WERI-Rb-1 (cell line): ENCODE measurements around the gene ALDH4A1.
A peak's percentile ranks its signal among the peaks of the same experiment; 100 is the strongest.

Source experiments
- DNase-seq: peaks from one replicate; pipeline ENCODE4 v3.0.0-alpha.2; 2020
- H3K27ac ChIP-seq: fragments of 250-450 bp; sonication (Bioruptor Pico); 2 replicates; pipeline ENCODE4 v1.5.1; 2020; ENCODE audit warnings: mild to moderate bottlenecking, moderate library complexity
- H3K27me3 ChIP-seq: fragments of 250-450 bp; sonication (Bioruptor Pico); 2 replicates; pipeline ENCODE4 v1.5.1; 2021; ENCODE audit warnings: mild to moderate bottlenecking, low read depth, moderate library complexity; ENCODE audit not compliant: insufficient read depth, severe bottlenecking
- H3K36me3 ChIP-seq: fragments of 250-450 bp; sonication (Bioruptor Pico); 2 replicates; pipeline ENCODE4 v1.5.1; 2020; ENCODE audit warnings: mild to moderate bottlenecking, moderate library complexity
- H3K4me3 ChIP-seq: 2 replicates; pipeline ENCODE4 v1.5.1; 2011; ENCODE audit warnings: low read depth, mild to moderate bottlenecking, control low read depth, low read length
- H3K9me3 ChIP-seq: fragments of 250-450 bp; sonication (Bioruptor Pico); 2 replicates; pipeline ENCODE4 v1.5.1; 2021; ENCODE audit warnings: mild to moderate bottlenecking, moderate library complexity; ENCODE audit not compliant: severe bottlenecking
- TF ChIP-seq, protein P1 (sequence below): IDR thresholded peaks from 2 replicates; pipeline ENCODE4 v1.5.1; 2011; ENCODE audit warnings: low read depth, mild to moderate bottlenecking, control low read depth, inconsistent platforms, low read length

ALDH4A1 gene

DNA sequence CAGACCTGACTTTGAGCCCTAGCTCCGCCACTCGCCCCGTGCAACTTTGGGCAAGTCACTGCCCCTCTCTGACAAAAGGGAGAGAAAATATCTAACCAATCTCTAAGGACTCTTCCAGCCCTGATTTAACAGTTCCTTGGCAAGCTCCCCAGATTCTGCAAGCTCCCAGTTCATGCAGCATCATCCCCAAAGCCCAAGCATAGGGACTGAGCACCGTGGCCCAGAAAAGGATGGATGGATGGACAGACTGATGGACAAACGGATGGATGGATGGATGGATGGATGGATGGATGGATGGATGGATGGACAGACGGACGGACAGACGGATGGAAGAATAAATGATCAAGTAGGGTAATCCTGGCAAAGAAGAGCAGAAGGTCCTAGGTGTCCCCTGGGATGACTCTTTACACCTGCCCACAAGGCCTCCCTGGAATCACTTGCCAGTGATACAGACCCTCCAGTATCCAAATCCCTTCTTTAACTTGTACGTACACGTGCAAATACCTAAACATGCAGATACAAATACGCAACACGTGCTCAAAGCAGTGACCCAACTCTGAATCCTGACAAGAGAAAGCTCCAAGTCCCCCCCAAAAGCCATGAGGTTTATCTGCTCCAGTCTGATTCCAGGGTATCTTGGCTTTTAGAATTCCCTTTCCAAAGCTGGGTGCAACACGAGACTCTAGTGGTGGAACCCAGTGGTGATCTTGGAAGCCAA is 38.1 kb upstream of the ALDH4A1 start:
- DNase-seq: no peak
- H3K4me3 ChIP-seq: no peak overlapping the region
- no peaks in the 10 kb centered on the region for H3K36me3 ChIP-seq
- no peaks in the 10 kb centered on the region for H3K9me3 ChIP-seq
- no peaks in the 10 kb centered on the region for H3K27me3 ChIP-seq
- H3K27ac ChIP-seq: peak overlapping the region; percentile 91
- TF ChIP-seq, protein P1, sequence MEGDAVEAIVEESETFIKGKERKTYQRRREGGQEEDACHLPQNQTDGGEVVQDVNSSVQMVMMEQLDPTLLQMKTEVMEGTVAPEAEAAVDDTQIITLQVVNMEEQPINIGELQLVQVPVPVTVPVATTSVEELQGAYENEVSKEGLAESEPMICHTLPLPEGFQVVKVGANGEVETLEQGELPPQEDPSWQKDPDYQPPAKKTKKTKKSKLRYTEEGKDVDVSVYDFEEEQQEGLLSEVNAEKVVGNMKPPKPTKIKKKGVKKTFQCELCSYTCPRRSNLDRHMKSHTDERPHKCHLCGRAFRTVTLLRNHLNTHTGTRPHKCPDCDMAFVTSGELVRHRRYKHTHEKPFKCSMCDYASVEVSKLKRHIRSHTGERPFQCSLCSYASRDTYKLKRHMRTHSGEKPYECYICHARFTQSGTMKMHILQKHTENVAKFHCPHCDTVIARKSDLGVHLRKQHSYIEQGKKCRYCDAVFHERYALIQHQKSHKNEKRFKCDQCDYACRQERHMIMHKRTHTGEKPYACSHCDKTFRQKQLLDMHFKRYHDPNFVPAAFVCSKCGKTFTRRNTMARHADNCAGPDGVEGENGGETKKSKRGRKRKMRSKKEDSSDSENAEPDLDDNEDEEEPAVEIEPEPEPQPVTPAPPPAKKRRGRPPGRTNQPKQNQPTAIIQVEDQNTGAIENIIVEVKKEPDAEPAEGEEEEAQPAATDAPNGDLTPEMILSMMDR: no peak

DNA sequence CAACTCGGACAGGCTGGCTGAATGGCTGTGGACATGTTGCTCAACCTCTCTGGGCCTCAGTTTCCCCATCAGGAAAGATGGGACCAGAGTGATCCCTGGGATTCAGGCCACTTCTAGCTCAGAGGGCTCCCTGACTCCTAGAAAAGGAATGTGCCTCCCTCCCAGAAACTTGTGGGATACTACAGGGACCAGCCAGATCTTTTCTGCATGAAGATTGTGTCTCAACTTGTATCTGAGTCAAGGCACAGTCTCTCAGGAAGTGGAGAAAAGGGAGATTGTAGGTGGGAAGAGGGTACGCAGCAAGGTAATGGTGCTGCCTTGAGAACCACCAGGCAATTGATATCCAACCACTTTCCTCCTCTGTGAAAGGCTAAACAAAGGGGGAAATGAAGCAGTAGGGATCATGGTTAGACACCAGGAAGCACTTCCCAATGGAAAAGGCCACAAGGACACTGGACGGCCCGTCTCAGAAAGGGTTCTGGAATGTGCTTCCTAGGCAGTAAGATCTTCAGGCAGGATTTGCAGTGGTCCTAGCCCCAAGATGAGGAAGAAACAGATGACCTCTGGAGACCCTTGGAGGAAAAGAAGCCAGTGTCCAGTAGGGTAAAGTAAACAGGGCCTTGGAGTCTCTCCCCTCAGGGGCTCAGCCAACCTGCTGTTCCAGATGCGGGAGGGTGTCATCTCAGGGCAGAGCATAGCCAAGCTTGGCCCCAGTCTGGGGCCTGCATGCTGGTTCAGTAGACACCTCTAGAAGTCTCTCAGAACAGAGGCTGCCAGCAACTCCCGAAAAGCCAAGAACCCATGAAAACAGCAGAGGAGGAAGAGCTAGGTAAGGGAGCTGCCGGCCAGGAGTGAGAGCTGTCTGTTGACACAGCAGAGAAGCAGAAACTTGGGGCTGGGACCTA is 37.3 kb upstream of the ALDH4A1 start:
- TF ChIP-seq, protein P1: no peak
- DNase-seq: no peak
- no peak overlapping the region for H3K4me3 ChIP-seq
- H3K9me3 ChIP-seq: no peaks in the 10 kb centered on the region
- H3K36me3 ChIP-seq: no peaks in the 10 kb centered on the region
- no peaks in the 10 kb centered on the region for H3K27me3 ChIP-seq
- peak overlapping the region; percentile 91 for H3K27ac ChIP-seq

DNA sequence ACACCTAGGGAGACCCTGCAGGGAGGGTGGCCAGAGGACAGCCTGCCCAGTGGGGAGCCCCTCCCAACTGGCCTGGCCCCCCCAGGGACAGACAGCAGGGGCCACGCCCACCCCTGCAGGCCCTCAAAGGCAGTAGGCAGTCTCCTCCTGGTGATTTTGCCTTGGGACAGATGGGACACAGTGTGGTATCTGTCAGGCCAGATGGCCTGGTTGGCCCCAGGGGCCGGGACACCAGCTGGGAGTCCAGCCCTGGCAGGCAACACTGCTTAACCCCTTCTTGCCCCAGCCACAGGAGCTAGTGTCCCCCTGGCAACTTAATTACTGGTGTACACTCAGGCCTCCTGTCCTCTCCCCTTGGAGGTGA is 36.3 kb upstream of the ALDH4A1 start:
- no peaks in the 10 kb centered on the region for H3K36me3 ChIP-seq
- H3K27me3 ChIP-seq: no peaks in the 10 kb centered on the region
- H3K27ac ChIP-seq: peak overlapping the region; percentile 91
- peak; percentile 95 for DNase-seq
- no peaks in the 10 kb centered on the region for H3K9me3 ChIP-seq
- peak overlapping the region; percentile 7; the same call in 1 of the 2 replicates for H3K4me3 ChIP-seq
- TF ChIP-seq, protein P1: no peak

DNA sequence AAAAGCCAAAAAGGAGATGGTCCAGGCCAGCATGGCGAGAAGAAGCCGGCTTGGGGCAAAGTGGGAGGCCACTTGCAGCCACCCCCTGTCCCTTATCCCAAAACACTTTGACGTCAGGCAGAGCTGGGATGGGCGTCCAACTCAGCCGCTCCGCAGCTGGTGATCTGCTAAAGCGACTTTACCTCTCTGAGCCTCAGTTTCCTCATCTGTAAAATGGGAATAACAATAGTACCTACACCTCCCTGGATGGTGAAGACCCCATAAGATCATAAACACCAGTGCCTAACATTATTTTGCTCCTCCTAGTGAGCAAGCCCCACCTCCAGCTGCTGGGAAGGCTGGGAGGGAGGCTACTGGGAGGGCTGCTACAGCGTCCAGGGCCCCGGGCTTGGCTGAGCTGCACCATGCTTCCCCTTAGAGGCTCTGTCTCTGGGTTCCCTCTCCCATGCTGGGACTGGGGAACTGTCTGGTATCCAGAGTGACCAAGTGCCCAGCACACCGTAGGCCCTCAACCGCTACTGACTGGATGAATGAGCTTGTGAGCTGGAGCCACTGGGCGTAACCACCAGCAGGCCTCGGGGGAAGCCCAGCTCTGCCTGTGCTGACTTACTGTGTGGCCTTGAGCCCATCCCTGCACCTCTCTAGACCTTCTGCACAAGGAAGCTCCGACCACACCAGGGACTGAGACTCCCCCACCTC is 35.8 kb upstream of the ALDH4A1 start:
- DNase-seq: peak; percentile 86
- peak overlapping the region; percentile 91 for H3K27ac ChIP-seq
- no peaks in the 10 kb centered on the region for H3K36me3 ChIP-seq
- H3K9me3 ChIP-seq: no peaks in the 10 kb centered on the region
- H3K4me3 ChIP-seq: peak overlapping the region; percentile 7; the same call in 1 of the 2 replicates
- H3K27me3 ChIP-seq: no peaks in the 10 kb centered on the region
- TF ChIP-seq, protein P1: no peak

DNA sequence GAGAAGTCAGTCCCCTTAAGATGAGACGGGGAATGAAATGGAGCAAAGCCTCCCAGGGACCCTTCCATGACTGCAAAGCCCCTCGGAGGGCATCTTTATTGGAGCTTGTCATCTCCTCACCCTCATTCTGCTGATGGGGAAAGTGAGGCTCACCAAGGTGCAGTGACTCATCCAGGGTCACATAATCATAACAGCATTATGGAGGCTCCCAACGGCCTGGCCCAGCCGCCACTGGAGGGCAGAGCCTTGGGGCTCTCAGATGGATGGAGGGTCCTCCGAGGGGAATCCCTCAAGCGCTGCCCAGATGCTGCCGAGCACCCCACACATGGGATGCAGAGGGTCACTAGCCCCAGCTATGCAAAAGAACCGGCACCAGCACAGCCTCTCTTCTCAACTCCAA is 35.2 kb upstream of the ALDH4A1 start:
- TF ChIP-seq, protein P1: 0 out of 2 replicates have a peak, but pooled peaks have one; percentile 9
- peak overlapping the region; percentile 91 for H3K27ac ChIP-seq
- no peak for DNase-seq
- H3K27me3 ChIP-seq: no peaks in the 10 kb centered on the region
- no peaks in the 10 kb centered on the region for H3K9me3 ChIP-seq
- no peak overlapping the region for H3K4me3 ChIP-seq
- no peaks in the 10 kb centered on the region for H3K36me3 ChIP-seq
